HCT116 (cell line): ENCODE results near the gene FRAS1. TPM values are rescaled to one million over a fixed set of nuclear protein-coding genes. Genes with fewer than 3 reads are reported as not detected.

Experiments used
- ATAC-seq: fragments of 200-7000 bp; cut with Tn5 transposase; 2 replicates; pipeline ENCODE4 v1.9.1; 2020; ENCODE audit warnings: mild to moderate bottlenecking, moderate library complexity
- BruUV-seq: library from RNA; stranded (reverse); fragments of 400-500 nt; replicated peaks from 2 replicates; lab custom pipeline; 2021; lab: Mats Ljungman, UMichigan
- CTCF ChIA-PET: fragments of 300-600 bp; sonication (Branson Sonifier 250); formaldehyde crosslinking; loops from one replicate; lab custom pipeline; 2021; ENCODE audit warnings: antibody characterized with exemption; lab: Charles Lee
- POLR2A ChIA-PET: fragments of 300-600, 350-600 bp; sonication (Branson Sonifier 250); formaldehyde crosslinking; loops from one replicate; lab custom pipeline; 2021; ENCODE audit warnings: antibody characterized with exemption; lab: Charles Lee
- RAD21 ChIA-PET, 2 experiments: fragments of 300-600 bp; sonication (Branson Sonifier 250); formaldehyde crosslinking; loops; one replicate each; lab custom pipeline; 2023; ENCODE audit warnings: low total read pairs in 2 of 2; ENCODE audit not compliant: uncharacterized antibody in 2 of 2, unreplicated experiment in 2 of 2, low non-redundant PET in 1 of 2; lab: Charles Lee
- DNase-seq: peaks from one replicate; pipeline ENCODE4 v3.0.0-alpha.2; 2010; ENCODE audit warnings: low read depth, low spot score
- H2AFZ ChIP-seq: fragments of 200-600 bp; shearing (Covaris generic), sonication (generic); 2 replicates; pipeline ENCODE4 v1.6.1; 2017; ENCODE audit warnings: low read depth, mixed run types, mixed read lengths, antibody characterized with exemption, low read length; ENCODE audit not compliant: poor library complexity, severe bottlenecking
- H3K27ac ChIP-seq: 2 replicates; pipeline ENCODE4 v1.5.1; 2012; ENCODE audit warnings: low read depth, low read length
- H3K27me3 ChIP-seq: fragments of 200-600 bp; sonication (generic); 2 replicates; pipeline ENCODE4 v1.6.1; 2016; ENCODE audit warnings: mixed run types, low read length, mixed read lengths; ENCODE audit not compliant: insufficient read depth
- H3K36me3 ChIP-seq, 2 experiments: fragments of 200-500 bp in 1 of 2; fragments of 200-600 bp in 1 of 2; sonication (Bioruptor generic) in 1 of 2; sonication (generic) in 1 of 2; 2 replicates each; pipeline versions ENCODE4 v1.5.1 to v1.6.1; 2014 to 2016; ENCODE audit warnings: low read length in 2 of 2, inconsistent platforms in 1 of 2, mixed read lengths in 1 of 2, mixed run types in 1 of 2; ENCODE audit not compliant: insufficient read depth in 2 of 2, control insufficient read depth in 1 of 2
- H3K4me1 ChIP-seq, 2 experiments: fragments of 200-600 bp in 1 of 2; sonication (generic) in 1 of 2; 2 replicates each; pipeline versions ENCODE4 v1.5.1 to v1.6.1; 2012 to 2017; ENCODE audit warnings: low read length in 2 of 2, inconsistent platforms in 1 of 2, mild to moderate bottlenecking in 1 of 2, mixed read lengths in 1 of 2, mixed run types in 1 of 2, moderate library complexity in 1 of 2; ENCODE audit not compliant: insufficient read depth in 2 of 2, control insufficient read depth in 1 of 2
- H3K4me2 ChIP-seq: fragments of 200-600 bp; sonication (generic); 2 replicates; pipeline ENCODE4 v1.6.1; 2017; ENCODE audit warnings: mixed run types, low read length, mixed read lengths
- H3K4me3 ChIP-seq, 2 experiments: fragments of 200-600 bp in 1 of 2; sonication (generic) in 1 of 2; replicated peaks in 1 of 2; 2 replicates each; pipeline ENCODE4 v1.5.1; 2011 to 2016; ENCODE audit warnings: low read length in 2 of 2, control low read depth in 1 of 2, low read depth in 1 of 2, mild to moderate bottlenecking in 1 of 2, mixed read lengths in 1 of 2, mixed run types in 1 of 2
- H3K79me2 ChIP-seq: fragments of 200-600 bp; sonication (generic); 2 replicates; pipeline ENCODE4 v1.6.1; 2017; ENCODE audit warnings: mild to moderate bottlenecking, mixed run types, low read length, moderate library complexity, mixed read lengths; ENCODE audit not compliant: insufficient read depth
- H3K9ac ChIP-seq: fragments of 200-600 bp; sonication (generic); 2 replicates; pipeline ENCODE4 v1.6.1; 2016; ENCODE audit warnings: low read length, mixed read lengths
- H3K9me2 ChIP-seq: fragments of 200-600 bp; sonication (generic), shearing (Covaris generic); 2 replicates; pipeline ENCODE4 v1.6.1; 2017; ENCODE audit warnings: mixed run types, mild to moderate bottlenecking, moderate library complexity; ENCODE audit not compliant: insufficient read depth
- H3K9me3 ChIP-seq, 2 experiments: fragments of 200-500 bp in 1 of 2; fragments of 200-600 bp in 1 of 2; sonication (Bioruptor generic) in 1 of 2; sonication (generic) in 1 of 2; 2 replicates each; pipeline ENCODE4 v1.6.1; 2014 to 2017; ENCODE audit warnings: low read length in 2 of 2, mixed read lengths in 2 of 2, inconsistent platforms in 1 of 2, low read depth in 1 of 2, mild to moderate bottlenecking in 1 of 2, mixed run types in 1 of 2, moderate library complexity in 1 of 2; ENCODE audit not compliant: control insufficient read depth in 1 of 2, insufficient read depth in 1 of 2
- H4K20me1 ChIP-seq: fragments of 200-600 bp; sonication (generic), shearing (Covaris generic); 2 replicates; pipeline ENCODE4 v1.6.1; 2017; ENCODE audit warnings: mixed run types, mild to moderate bottlenecking, moderate library complexity; ENCODE audit not compliant: insufficient read depth
- CEBPB ChIP-seq: IDR thresholded peaks from 2 replicates; pipeline ENCODE4 v1.6.1; 2012; ENCODE audit warnings: low read depth
- FOSL1 ChIP-seq: IDR thresholded peaks from 2 replicates; pipeline ENCODE4 v1.6.1; 2012; ENCODE audit warnings: low read depth
- POLR2AphosphoS5 ChIP-seq: IDR thresholded peaks from 2 replicates; pipeline ENCODE4 v1.6.1; 2011; ENCODE audit warnings: mild to moderate bottlenecking, low read depth, low read length, moderate library complexity
- SP1 ChIP-seq: IDR thresholded peaks from 2 replicates; pipeline ENCODE4 v1.6.1; 2012; ENCODE audit warnings: low read depth
- ZBTB33 ChIP-seq: IDR thresholded peaks from 2 replicates; pipeline ENCODE4 v1.6.1; 2011; ENCODE audit warnings: mild to moderate bottlenecking, low read length, moderate library complexity; ENCODE audit not compliant: insufficient replicate concordance; ENCODE audit errors: extremely low read depth
- ZNF274 ChIP-seq: fragments of 200-500 bp; sonication (Bioruptor generic); IDR thresholded peaks from 2 replicates; pipeline ENCODE4 v1.6.1; 2014; ENCODE audit warnings: mild to moderate bottlenecking, low read depth, low read length, inconsistent platforms
- intact Hi-C: fragments of 100-400 bp; cut with micrococcal nuclease; formaldehyde crosslinking; loops from 2 replicates; pipeline ENCODE4 v1.10.0; 2022
- total RNA-seq: library from RNA; stranded (reverse); gene quantifications from one replicate; pipeline ENCODE4 v1.2.1, GENCODE V29; 2021; ENCODE audit not compliant: unreplicated experiment

The FRAS1 gene
- total RNA-seq, 1 experiment from 2014 or later = 33.5 TPM

- H3K27ac ChIP-seq = no peak overlapping the region
- RAD21 ChIA-PET = no interaction called here
- H3K9me3 ChIP-seq = no peaks in the 10 kb centered on the region
- intact Hi-C loops = no loop called here
- H3K36me3 ChIP-seq = no peaks in the 10 kb centered on the region
- POLR2A ChIA-PET = no interaction called here
- H3K4me2 ChIP-seq = no peak overlapping the region
- H3K9ac ChIP-seq = no peak overlapping the region
- no peaks in the 10 kb centered on the region for H3K9me2 ChIP-seq
- DNase-seq = no peak
- H3K79me2 ChIP-seq = no peaks in the 10 kb centered on the region
- no TSS peak for BruUV-seq
- no peak for ATAC-seq
- H3K4me3 ChIP-seq = no peak overlapping the region
- H2AFZ ChIP-seq = no peak overlapping the region
- TF ChIP-seq FOSL1 (no peak), POLR2AphosphoS5 (no peak), SP1 (no peak), ZNF274 (no peak), ZBTB33 (no peak), CEBPB (no peak)
- H4K20me1 ChIP-seq = no peaks in the 10 kb centered on the region
- H3K27me3 ChIP-seq = no peaks in the 10 kb centered on the region
- CTCF ChIA-PET = no interaction called here
- H3K4me1 ChIP-seq = no peaks in the 10 kb centered on the region
Measured at GRCh38 chr4:78244705-78245485, 187.8 kb downstream of the FRAS1 start.
